D721Med (cell line): ENCODE results near the gene SPEG.

ENCODE experiments used
- DNase-seq: peaks from one replicate; pipeline ENCODE4 v3.0.0; 2011; ENCODE audit warnings: low spot score; ENCODE audit not compliant: insufficient read length
- FAIRE-seq: peaks from 2 replicates; lab custom pipeline; 2011; peaks lifted over from hg19 to GRCh38; lab: Jason Lieb, UNC
- TF ChIP-seq, protein P1 (sequence below): IDR thresholded peaks from 2 replicates; pipeline ENCODE4 v1.5.1; 2012; ENCODE audit warnings: mild to moderate bottlenecking, control low read depth; ENCODE audit not compliant: insufficient read depth; ENCODE audit errors: missing control alignments

The SPEG gene

DNA sequence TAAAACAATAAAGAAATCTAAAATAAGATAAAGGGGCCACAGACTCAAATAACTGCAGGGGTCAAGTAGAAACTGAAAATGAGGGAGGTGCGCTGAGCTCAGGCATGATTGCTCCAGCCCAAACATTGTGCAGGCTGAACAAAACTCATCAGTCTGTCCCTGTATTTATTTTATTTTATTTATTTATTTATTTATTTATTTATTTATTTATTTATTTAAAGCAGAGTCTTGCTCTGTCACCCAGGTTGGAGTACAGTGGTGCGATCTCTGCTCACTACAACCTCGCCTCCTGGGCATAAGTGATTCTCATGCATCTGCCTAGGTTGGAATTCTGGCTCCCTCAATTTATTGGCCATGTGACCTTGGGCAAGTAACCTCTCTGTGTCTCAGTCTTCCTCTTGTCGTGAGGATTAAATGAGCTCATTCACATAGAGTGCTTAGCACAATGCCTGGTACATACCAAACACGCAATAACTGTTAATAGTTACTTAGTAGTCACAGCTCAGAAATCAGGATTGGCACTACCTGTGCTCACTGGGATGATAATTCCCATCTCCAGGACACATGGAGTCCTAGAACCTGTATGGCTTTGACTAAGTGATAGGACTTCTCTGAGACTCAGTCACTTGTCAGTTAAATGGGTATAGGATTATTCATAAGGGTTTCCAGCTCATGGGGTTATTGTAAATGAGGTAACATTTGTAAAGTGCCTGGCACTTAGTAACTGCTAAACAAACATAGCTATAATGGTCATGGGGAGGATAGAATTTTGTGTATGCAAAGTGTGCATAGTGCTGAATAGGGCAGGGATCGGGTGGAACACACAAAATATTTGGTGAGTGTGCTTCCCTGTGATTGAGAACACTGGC lies 6.0 kb downstream of the SPEG start:
- no peak for DNase-seq
- FAIRE-seq, result no peak
- TF ChIP-seq, protein P1, sequence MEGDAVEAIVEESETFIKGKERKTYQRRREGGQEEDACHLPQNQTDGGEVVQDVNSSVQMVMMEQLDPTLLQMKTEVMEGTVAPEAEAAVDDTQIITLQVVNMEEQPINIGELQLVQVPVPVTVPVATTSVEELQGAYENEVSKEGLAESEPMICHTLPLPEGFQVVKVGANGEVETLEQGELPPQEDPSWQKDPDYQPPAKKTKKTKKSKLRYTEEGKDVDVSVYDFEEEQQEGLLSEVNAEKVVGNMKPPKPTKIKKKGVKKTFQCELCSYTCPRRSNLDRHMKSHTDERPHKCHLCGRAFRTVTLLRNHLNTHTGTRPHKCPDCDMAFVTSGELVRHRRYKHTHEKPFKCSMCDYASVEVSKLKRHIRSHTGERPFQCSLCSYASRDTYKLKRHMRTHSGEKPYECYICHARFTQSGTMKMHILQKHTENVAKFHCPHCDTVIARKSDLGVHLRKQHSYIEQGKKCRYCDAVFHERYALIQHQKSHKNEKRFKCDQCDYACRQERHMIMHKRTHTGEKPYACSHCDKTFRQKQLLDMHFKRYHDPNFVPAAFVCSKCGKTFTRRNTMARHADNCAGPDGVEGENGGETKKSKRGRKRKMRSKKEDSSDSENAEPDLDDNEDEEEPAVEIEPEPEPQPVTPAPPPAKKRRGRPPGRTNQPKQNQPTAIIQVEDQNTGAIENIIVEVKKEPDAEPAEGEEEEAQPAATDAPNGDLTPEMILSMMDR, result no peak

DNA sequence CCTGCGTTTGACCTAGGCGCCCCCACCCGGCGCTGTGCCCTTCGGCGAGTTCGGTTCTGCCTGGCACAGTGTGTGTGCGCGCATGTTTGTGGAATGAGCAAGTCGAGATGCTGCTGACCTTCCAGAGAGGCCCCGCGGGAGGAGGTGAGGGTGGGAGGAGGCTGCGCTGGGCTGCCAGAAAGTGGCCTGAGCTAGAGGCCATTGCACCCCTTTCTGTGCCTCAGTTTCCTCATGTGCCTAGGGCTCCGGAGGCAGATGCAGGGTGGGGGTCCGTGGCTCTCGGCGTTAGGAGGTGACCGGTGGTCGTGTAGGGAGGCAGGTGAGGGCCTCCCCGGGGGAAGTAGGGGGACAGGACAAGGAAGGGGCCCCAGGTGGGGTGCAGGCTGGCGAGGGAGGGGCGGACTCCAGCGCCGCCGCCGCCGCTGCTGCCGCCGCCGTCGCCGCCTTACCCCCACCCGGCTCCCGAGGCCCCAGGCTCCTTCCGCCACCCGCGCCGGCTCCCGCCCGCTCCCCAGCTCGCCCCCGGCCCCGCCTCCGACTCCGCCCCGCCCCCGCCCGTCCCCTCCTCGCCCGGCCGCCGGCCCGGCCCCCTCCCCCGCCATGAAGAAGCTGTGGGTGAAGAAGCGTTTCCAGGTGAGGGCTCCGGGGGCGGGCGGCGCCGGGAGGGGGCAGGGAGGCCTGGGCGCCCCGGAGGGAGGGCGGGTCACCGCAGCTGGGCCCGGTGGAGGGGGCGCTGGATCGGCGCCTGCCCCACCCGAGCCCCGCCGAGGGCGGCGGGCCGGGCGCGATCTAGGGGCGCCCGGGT lies 7.0 kb downstream of the SPEG start:
- TF ChIP-seq, protein P1, result no peak
- FAIRE-seq, result no peak
- peak; percentile 97 for DNase-seq

DNA sequence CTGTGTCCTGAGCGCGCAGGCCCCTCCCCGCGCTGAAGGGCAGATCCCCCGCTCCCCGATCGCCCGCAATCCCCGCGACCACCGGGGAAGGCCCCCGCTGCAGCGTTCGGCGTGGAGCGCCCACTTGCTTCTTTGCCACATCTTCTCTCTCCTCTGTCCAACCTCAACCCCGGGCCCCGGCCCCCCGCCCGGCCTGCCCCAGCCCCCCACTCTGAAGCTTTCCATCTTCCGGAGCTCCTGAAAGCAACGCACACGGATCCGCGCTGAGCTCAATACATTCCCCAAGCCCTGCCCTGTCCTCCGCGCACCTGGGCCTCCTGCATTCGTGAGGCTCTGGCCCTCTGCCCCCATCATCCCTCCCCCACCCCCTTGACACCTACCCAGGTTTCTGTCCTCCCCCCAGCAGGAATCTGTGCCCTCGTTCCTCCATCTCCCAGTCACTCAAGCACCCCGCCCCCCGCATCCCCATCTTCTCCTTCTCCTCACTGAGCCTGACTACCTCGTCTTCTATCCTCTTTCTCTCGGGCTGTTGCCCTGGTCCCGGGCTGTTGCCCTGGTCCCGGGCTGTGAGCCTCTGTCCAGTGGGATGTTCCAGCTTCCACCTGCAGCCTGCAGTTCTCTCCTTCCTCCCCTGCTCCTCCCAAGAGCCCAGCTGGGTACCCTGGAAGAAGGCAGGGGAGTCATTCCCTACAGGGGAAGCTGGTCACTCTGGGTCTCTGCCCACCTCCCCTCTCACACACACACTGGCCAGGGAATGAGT lies 7.8 kb downstream of the SPEG start:
- FAIRE-seq (no peak), DNase-seq (no peak)
- TF ChIP-seq, protein P1, result no peak

DNA sequence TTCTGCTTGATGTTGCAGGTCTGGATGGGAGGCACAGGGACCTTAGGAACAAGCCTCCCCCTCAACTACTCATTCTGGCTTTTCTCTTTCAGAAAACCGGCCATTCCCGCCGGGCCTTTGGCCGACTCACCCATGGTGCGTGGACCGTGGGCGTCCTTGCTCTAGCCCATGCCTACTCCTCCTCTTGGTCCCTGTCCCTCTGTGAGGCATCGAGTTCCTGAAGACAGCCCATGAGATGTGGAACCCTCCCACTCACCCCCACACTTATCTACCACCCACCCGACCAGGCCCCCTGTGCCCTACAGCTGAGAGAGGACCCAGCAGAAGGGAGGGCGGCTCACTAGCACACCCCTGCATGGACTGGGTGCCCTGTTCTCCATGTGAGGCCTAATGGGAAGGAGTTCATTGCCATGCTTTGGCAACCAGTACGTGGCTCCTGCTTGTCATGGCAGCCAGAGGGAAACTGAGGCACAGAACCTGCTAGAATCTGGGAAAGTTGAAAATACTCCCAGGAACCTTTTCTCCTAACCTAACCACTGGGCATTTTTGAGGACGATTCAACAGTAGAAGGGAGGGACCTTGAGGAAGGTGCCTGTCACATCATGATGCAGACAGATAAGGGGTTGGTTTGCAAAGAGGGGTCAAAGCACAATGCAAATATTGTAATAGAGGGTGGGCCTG lies 8.5 kb downstream of the SPEG start:
- no peak for FAIRE-seq
- TF ChIP-seq, protein P1, result no peak
- DNase-seq, result no peak

DNA sequence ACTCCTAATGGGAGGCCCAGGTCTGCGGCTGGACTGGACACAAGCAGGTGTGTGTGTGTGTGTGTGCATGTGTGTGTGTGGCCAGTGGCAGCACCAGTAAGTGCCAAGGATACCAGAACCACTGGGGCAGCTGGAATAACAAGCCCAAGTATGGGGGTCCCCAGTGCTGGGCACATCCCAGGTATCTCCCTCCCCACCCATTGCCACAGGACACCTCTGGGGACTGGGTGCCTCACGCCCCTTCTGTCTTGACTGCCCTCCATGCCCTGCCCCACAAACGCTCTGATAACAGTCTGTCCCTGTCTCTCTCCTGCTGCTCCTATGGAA lies 9.0 kb downstream of the SPEG start:
- FAIRE-seq, result no peak
- TF ChIP-seq, protein P1, result no peak
- no peak for DNase-seq

DNA sequence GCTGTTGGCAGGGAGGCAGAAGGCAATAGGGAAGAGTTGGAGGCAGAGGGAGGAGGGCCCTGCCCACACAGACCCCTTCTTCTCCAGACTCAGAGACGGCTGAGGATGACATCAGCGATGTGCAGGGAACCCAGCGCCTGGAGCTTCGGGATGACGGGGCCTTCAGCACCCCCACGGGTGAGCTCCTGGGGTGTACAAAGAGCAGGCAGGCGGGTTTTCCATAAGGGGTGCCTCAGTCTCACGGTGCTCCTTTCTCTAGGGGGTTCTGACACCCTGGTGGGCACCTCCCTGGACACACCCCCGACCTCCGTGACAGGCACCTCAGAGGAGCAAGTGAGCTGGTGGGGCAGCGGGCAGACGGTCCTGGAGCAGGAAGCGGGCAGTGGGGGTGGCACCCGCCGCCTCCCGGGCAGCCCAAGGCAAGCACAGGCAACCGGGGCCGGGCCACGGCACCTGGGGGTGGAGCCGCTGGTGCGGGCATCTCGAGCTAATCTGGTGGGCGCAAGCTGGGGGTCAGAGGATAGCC lies 10.0 kb downstream of the SPEG start:
- FAIRE-seq (no peak), DNase-seq (no peak)
- TF ChIP-seq, protein P1, result no peak
